ENCODE measurements around the gene MAPRE3. TPM values are rescaled to one million over a fixed set of nuclear protein-coding genes. Genes with fewer than 3 reads are reported as not detected.

MAPRE3 gene
- polyA plus RNA-seq, 10 donors: 17.1 to 41.5 (median 25.0) TPM

GRCh38 chr2:27038631-27039339 lies 68.3 kb downstream of the MAPRE3 start:
- DNase-seq: no peak

GRCh38 chr2:27039426-27039825 lies 69.0 kb downstream of the MAPRE3 start:
- no peak for DNase-seq

GRCh38 chr2:27039871-27040270 lies 69.4 kb downstream of the MAPRE3 start:
- no peak for DNase-seq

- DNase-seq: no peak
Observed at GRCh38 chr2:27040282-27040681, 69.8 kb downstream of the MAPRE3 start.

- DNase-seq: no peak
Observed at GRCh38 chr2:27041752-27042151, 71.3 kb downstream of the MAPRE3 start.

- no peak for DNase-seq
Observed at GRCh38 chr2:27042159-27042661, 71.8 kb downstream of the MAPRE3 start.

- no peak for DNase-seq
Observed at GRCh38 chr2:27042985-27043634, 72.7 kb downstream of the MAPRE3 start.

- DNase-seq: no peak
Observed at GRCh38 chr2:27049422-27050280, 79.2 kb downstream of the MAPRE3 start.

- peak; percentile 96 to 98 (median 96) for DNase-seq
Observed at GRCh38 chr2:27050281-27050995, 80.0 kb downstream of the MAPRE3 start.

- DNase-seq: peak; percentile 91 to 97 (median 94)
Observed at GRCh38 chr2:27050996-27051901, 80.8 kb downstream of the MAPRE3 start, which contains the start of gene AGBL5. TSS of gene AGBL5 (plus strand) at chr2:27051668. CDS start at chr2:27052959, 1,291 bp downstream.

- DNase-seq: no peak
Observed at GRCh38 chr2:27051902-27052645, 81.6 kb downstream of the MAPRE3 start.

GRCh38 chr2:27053321-27053720 lies 82.9 kb downstream of the MAPRE3 start:
- DNase-seq: no peak

- no peak for DNase-seq
Observed at GRCh38 chr2:27053776-27054175, 83.3 kb downstream of the MAPRE3 start.

- DNase-seq: no peak
Observed at GRCh38 chr2:27054721-27055120, 84.3 kb downstream of the MAPRE3 start.

GRCh38 chr2:27057184-27057583 lies 86.7 kb downstream of the MAPRE3 start:
- DNase-seq: no peak

- DNase-seq: no peak
Observed at GRCh38 chr2:27058210-27058609, 87.8 kb downstream of the MAPRE3 start.

GRCh38 chr2:27059141-27059820 lies 88.8 kb downstream of the MAPRE3 start:
- no peak for DNase-seq

GRCh38 chr2:27060323-27060722 lies 89.9 kb downstream of the MAPRE3 start:
- no peak for DNase-seq

GRCh38 chr2:27065128-27065527 lies 94.7 kb downstream of the MAPRE3 start:
- DNase-seq: no peak
